Sigmoid colon (tissue), 4 donors: ENCODE data around the gene ING5.

Experiments
- EP300 ChIP-seq, 4 donors: sonication (generic); formaldehyde crosslinking; IDR thresholded peaks; one replicate each; pipeline ENCODE4 v1.6.1; 2017; ENCODE audit warnings: antibody characterized with exemption in 4 of 4
- POLR2AphosphoS5 ChIP-seq, 4 donors: sonication (generic); formaldehyde crosslinking; IDR thresholded peaks; one replicate each; pipeline ENCODE4 v1.6.1; 2017; ENCODE audit warnings: antibody characterized with exemption in 4 of 4

DNA sequence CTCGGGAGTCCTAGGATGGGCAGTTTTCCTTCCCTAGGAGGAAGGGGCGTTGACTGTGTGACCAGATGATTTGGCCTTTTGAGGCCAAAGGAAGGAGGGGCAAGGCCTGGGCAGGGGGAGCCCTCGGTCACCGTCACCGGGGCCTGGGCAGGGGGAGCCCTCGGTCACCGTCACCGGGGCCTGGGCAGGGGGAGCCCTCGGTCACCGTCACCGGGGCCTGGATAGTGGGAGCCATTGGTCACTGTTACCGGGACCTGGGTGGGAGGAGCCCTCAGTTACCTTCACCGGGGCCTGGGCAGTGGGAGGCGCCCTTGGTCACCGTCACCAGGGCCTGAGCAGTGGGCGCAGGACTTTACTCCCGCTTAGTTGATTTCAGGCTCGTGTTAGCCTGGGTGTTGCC is 49.9 kb downstream of the ING5 start:
- no peak for TF ChIP-seq POLR2AphosphoS5 (IDR thresholded peaks at IDR 0.05)
- TF ChIP-seq EP300 (IDR thresholded peaks at IDR 0.05), result no peak
